Measurements from ENCODE around the gene POU4F1.

- TF ChIP-seq, protein P1, sequence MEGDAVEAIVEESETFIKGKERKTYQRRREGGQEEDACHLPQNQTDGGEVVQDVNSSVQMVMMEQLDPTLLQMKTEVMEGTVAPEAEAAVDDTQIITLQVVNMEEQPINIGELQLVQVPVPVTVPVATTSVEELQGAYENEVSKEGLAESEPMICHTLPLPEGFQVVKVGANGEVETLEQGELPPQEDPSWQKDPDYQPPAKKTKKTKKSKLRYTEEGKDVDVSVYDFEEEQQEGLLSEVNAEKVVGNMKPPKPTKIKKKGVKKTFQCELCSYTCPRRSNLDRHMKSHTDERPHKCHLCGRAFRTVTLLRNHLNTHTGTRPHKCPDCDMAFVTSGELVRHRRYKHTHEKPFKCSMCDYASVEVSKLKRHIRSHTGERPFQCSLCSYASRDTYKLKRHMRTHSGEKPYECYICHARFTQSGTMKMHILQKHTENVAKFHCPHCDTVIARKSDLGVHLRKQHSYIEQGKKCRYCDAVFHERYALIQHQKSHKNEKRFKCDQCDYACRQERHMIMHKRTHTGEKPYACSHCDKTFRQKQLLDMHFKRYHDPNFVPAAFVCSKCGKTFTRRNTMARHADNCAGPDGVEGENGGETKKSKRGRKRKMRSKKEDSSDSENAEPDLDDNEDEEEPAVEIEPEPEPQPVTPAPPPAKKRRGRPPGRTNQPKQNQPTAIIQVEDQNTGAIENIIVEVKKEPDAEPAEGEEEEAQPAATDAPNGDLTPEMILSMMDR (conservative IDR thresholded peaks at IDR 0.05 in 1 of 2, IDR thresholded peaks at IDR 0.05 in 1 of 2; ENCODE audit: extremely low read depth in 1 of 2, insufficient read depth in 1 of 2, low read depth in 1 of 2, low read length in 2 of 2): no peak
- no peak for TF ChIP-seq EZH2 (IDR thresholded peaks at IDR 0.05; ENCODE audit: borderline replicate concordance, low read length)
Measured at GRCh38 chr13:78596399-78596735, 7.0 kb downstream of the POU4F1 start.

Data from mammary epithelial cell (primary cell).